Left ventricle myocardium inferior (tissue), 1 donor: ENCODE data around the gene DNAH11. TPM values are rescaled to one million over a fixed set of nuclear protein-coding genes. Genes with fewer than 3 reads are reported as not detected.
"Not testable (repeated sequence)": the region's sequence is repeated elsewhere in the genome, so short reads cannot be mapped to it uniquely, and the experiment has no call there.

ENCODE experiments used
- DNase-seq: peaks from one replicate; pipeline ENCODE4 v3.0.0-alpha.2; 2020
- H3K27ac ChIP-seq: fragments of 200-600 bp; replicated peaks from 2 replicates; pipeline ENCODE4 v1.8.0; 2021
- H3K27me3 ChIP-seq: fragments of 200-600 bp; 2 replicates; pipeline ENCODE4 v1.8.0; 2021; ENCODE audit warnings: low read depth
- H3K36me3 ChIP-seq: fragments of 200-600 bp; 2 replicates; pipeline ENCODE4 v1.8.0; 2021
- H3K4me1 ChIP-seq: fragments of 200-600 bp; 2 replicates; pipeline ENCODE4 v1.8.0; 2021
- H3K4me3 ChIP-seq: fragments of 200-600 bp; 2 replicates; pipeline ENCODE4 v1.8.0; 2021; ENCODE audit warnings: mild to moderate bottlenecking, moderate library complexity
- H3K9me3 ChIP-seq: fragments of 200-600 bp; replicated peaks from 2 replicates; pipeline ENCODE4 v1.8.0; 2021
- intact Hi-C: fragments of 100-400 bp; cut with micrococcal nuclease; formaldehyde crosslinking; loops from one replicate; pipeline ENCODE4 v1.11.0; 2022
- total RNA-seq: library from RNA; stranded (reverse); fragmentation: NEBNext Ultra II Directional; extraction: Animal tissue kit (Norgen Biotek cat#: 25700); gene quantifications from one replicate; pipeline ENCODE4 v1.2.1, GENCODE V29; 2021
- TF ChIP-seq, protein P1 (sequence below): fragments of 200-600 bp; IDR thresholded peaks from 2 replicates; pipeline ENCODE4 v1.8.0; 2021; ENCODE audit warnings: antibody characterized with exemption, mild to moderate bottlenecking, borderline replicate concordance
- donor health status: DM: no; HTN: yes; CAD: no; lungs with severe emphysema.

Gene DNAH11
- total RNA-seq, 1 donor from 2014 or later, result 0.74 TPM

- no peak for DNase-seq
- H3K27me3 ChIP-seq, result no peaks in the 10 kb centered on the region
- no peaks in the 10 kb centered on the region for H3K9me3 ChIP-seq
- intact Hi-C loops, result no loop called here
- H3K4me3 ChIP-seq, result no peak overlapping the region
- TF ChIP-seq, protein P1, sequence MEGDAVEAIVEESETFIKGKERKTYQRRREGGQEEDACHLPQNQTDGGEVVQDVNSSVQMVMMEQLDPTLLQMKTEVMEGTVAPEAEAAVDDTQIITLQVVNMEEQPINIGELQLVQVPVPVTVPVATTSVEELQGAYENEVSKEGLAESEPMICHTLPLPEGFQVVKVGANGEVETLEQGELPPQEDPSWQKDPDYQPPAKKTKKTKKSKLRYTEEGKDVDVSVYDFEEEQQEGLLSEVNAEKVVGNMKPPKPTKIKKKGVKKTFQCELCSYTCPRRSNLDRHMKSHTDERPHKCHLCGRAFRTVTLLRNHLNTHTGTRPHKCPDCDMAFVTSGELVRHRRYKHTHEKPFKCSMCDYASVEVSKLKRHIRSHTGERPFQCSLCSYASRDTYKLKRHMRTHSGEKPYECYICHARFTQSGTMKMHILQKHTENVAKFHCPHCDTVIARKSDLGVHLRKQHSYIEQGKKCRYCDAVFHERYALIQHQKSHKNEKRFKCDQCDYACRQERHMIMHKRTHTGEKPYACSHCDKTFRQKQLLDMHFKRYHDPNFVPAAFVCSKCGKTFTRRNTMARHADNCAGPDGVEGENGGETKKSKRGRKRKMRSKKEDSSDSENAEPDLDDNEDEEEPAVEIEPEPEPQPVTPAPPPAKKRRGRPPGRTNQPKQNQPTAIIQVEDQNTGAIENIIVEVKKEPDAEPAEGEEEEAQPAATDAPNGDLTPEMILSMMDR, result no peak
- H3K4me1 ChIP-seq, result peaks cover 76% of the 10 kb centered on the region
- no peaks in the 10 kb centered on the region for H3K36me3 ChIP-seq
- peak overlapping the region; percentile 74 for H3K27ac ChIP-seq
These were observed 379.8 kb downstream of the DNAH11 start for GRCh38 chr7:21922605-21923004.

DNA sequence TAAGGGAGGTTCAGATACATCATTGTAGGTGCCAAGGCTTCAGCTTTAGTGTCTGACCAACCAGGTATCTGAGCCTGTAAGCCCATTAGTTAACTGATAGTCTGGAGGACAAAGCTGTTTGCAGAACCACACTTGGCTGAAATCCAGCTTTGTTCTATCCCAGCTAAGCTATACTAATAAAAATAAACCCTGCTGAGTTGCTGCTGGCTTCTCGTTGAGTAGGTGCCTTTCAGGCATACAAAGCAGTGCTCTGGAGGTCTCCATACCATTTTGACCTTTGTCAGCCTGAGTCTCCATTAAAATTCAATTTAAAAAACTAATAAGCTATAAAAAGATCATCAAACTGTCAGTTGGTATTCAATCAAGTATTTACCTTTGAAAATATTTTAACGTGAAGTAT, 380.8 kb downstream of the DNAH11 start:
- Histone ChIP-seq H3K27ac (peak overlapping the region; percentile 74), H3K36me3 (no peaks in the 10 kb centered on the region), H3K9me3 (no peaks in the 10 kb centered on the region), H3K4me3 (no peak overlapping the region), H3K27me3 (no peaks in the 10 kb centered on the region), H3K4me1 (peaks cover 71% of the 10 kb centered on the region)
- TF ChIP-seq, protein P1, result no peak
- DNase-seq, result no peak
- intact Hi-C loops, result no loop called here

- H3K9me3 ChIP-seq, result no peaks in the 10 kb centered on the region
- no peak for DNase-seq
These were observed 383.6 kb downstream of the DNAH11 start for GRCh38 chr7:21926448-21926847.

GRCh38 chr7:21927693-21928092, 384.9 kb downstream of the DNAH11 start:
- H3K36me3 ChIP-seq, result no peaks in the 10 kb centered on the region
- no peaks in the 10 kb centered on the region for H3K9me3 ChIP-seq
- DNase-seq, result no peak
- H3K27me3 ChIP-seq, result no peaks in the 10 kb centered on the region
- peak overlapping the region; percentile 30 for H3K27ac ChIP-seq
- peaks cover 48% of the 10 kb centered on the region for H3K4me1 ChIP-seq
- TF ChIP-seq, protein P1, result no peak
- intact Hi-C loops, result no loop called here
- no peak overlapping the region for H3K4me3 ChIP-seq

More at GRCh38 chr7:21926448-21926847, 383.6 kb downstream of the DNAH11 start:
- Histone ChIP-seq H3K27me3 (no peaks in the 10 kb centered on the region), H3K4me1 (peaks cover 54% of the 10 kb centered on the region), H3K27ac (no peak overlapping the region), H3K4me3 (no peak overlapping the region), H3K36me3 (no peaks in the 10 kb centered on the region)
- TF ChIP-seq, protein P1, result no peak
- intact Hi-C loops, result no loop called here

DNA sequence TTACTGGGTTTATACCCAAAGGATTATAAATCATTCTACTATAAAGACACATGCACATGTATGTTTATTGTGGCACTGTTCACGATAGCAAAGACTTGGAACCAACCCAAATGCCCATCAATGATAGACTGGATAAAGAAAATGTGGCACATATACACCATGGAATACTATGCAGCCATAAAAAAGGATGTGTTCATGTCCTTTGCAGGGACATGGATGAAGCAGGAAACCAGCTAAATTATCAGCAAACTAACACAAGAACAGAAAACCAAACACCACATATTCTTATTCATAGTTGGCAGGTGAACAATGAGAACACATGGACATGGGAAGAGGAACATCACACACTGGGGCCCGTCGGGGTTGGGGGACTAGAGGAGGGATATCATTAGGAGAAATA, 390.5 kb downstream of the DNAH11 start:
- DNase-seq, result not testable (repeated sequence)

GRCh38 chr7:21934808-21935207, 392.0 kb downstream of the DNAH11 start:
- peaks cover 40% of the 10 kb centered on the region for H3K4me1 ChIP-seq
- no peak overlapping the region for H3K4me3 ChIP-seq
- intact Hi-C loops, result no loop called here
- no peak overlapping the region for H3K27ac ChIP-seq
- H3K9me3 ChIP-seq, result peaks cover 6% of the 10 kb centered on the region
- H3K27me3 ChIP-seq, result no peaks in the 10 kb centered on the region
- no peaks in the 10 kb centered on the region for H3K36me3 ChIP-seq
- TF ChIP-seq, protein P1, result no peak
- DNase-seq, result no peak

More for the DNA sequence above, 390.5 kb downstream of the DNAH11 start:
- H3K27me3 ChIP-seq, H3K36me3 ChIP-seq, H3K4me3 ChIP-seq, intact Hi-C loops, H3K9me3 ChIP-seq, H3K27ac ChIP-seq: not testable (repeated sequence)
- H3K4me1 ChIP-seq, result peaks cover 26% of the 10 kb centered on the region
